ENCODE results near the gene IL13.

- TF ChIP-seq, protein P1, sequence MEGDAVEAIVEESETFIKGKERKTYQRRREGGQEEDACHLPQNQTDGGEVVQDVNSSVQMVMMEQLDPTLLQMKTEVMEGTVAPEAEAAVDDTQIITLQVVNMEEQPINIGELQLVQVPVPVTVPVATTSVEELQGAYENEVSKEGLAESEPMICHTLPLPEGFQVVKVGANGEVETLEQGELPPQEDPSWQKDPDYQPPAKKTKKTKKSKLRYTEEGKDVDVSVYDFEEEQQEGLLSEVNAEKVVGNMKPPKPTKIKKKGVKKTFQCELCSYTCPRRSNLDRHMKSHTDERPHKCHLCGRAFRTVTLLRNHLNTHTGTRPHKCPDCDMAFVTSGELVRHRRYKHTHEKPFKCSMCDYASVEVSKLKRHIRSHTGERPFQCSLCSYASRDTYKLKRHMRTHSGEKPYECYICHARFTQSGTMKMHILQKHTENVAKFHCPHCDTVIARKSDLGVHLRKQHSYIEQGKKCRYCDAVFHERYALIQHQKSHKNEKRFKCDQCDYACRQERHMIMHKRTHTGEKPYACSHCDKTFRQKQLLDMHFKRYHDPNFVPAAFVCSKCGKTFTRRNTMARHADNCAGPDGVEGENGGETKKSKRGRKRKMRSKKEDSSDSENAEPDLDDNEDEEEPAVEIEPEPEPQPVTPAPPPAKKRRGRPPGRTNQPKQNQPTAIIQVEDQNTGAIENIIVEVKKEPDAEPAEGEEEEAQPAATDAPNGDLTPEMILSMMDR (IDR thresholded peaks at IDR 0.05): no peak
- TF ChIP-seq POLR2A (IDR thresholded peaks at IDR 0.05) (no peak), EP300 (IDR thresholded peaks at IDR 0.05) (no peak)
Observed at GRCh38 chr5:132704875-132705274, 46.9 kb downstream of the IL13 start.

All from tibial nerve (tissue), 4 donors.